ELF-1 (cell line): Measurements from ENCODE around the gene COQ9.
A peak's percentile ranks its signal among the peaks of the same experiment; 100 is the strongest.
"Not testable (repeated sequence)": the region's sequence is repeated elsewhere in the genome, so short reads cannot be mapped to it uniquely, and the experiment has no call there.

Experiments
- DNase-seq: peaks from one replicate; pipeline ENCODE4 v3.0.0-alpha.2; 2016; ENCODE audit warnings: low read depth, low spot score

The COQ9 gene

DNA sequence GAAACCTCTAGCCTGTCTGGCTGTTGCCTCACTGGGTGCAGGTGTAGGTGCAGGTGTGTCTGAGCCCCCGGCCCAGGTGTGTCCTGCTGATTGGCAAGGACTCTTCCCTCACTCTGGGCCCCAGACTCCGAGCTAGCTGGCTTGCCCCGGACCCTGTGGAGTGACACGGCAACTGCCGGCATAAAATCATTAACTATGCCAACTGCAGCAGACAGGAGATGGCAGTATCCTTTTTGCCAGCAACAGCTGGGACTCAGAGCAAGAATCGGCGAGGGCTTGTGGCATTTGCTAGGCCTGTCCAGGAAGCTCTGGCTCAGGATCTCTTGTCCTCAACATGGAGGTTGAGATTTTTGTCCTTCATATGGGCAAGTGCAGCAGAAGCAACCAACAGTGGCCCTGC is 20.9 kb upstream of the COQ9 start:
- DNase-seq: no peak

DNA sequence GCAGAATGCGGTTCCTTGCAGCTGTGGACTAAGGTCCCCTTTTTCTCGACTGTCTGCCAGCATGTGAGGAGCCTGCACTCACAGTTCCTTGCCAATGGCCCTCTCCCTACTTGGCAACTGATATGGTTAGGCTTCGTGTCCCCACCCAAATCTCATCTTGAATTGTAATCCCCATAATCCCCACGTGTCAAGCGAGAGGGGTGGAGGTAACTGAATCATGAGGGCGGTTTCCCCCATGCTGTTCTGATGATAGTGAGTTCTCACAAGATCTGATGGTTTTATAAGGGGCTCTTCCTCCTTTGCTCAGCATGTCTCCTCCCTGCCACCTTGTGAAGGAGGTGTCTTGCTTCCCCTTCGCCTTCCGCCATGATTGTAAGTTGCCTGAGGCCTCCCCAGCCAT is 20.0 kb upstream of the COQ9 start:
- DNase-seq: no peak

DNA sequence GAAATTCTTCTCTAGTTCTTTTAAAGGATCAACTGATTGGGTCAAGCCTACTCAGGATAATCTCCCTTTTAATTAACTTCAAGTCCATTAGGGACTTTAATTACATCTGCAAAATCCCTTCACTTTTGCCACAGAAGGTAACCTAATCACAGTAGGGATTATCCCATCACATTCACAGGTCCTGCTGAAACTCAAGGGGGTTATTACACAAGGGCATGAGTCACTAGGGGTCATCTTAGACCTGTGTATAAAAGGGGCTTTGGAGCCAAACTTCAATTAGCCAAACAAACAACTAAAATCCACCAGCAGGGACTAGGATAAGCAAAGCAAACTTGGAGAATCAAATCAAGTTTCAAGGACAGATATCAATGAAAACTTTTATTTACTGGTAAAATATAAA is 19.5 kb upstream of the COQ9 start:
- no peak for DNase-seq

DNA sequence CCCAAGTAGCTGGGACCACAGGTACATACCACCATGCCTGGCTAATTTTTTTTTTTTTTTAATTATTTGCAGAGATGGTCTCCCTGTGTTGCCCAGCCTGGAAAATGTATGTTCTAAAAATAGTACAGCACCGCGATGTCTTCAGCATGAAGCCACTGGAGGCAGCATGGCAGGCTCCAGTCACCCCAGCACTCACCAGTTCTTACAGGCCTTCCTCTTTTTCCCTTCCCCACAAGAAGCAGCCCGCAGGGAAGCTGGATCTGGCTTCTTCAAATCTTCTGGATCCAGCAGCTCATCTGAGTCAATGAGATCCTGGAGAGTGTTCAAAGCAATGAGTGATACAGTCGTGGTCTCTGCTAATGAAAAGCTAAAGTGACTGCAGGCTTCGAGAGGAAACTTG is 16.3 kb upstream of the COQ9 start:
- no peak for DNase-seq

DNA sequence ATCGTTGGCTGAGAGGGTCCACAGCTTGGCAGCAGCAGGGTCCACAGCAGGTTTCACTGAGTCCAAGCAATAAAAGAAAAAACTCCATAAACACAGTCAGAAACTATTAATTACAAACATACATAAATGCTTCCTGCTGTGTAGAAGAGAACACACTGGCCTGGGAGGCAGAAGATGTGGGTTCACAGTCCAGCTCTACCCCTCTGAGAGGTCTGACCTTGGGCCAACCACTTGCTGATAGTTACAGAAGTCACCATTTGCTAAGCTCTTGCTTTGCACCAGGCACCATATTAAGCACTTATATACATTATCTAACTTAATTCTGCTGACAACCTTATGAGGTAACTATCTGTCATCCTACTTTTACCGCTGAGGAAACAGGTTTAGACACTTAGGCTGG is 14.8 kb upstream of the COQ9 start:
- no peak for DNase-seq

DNA sequence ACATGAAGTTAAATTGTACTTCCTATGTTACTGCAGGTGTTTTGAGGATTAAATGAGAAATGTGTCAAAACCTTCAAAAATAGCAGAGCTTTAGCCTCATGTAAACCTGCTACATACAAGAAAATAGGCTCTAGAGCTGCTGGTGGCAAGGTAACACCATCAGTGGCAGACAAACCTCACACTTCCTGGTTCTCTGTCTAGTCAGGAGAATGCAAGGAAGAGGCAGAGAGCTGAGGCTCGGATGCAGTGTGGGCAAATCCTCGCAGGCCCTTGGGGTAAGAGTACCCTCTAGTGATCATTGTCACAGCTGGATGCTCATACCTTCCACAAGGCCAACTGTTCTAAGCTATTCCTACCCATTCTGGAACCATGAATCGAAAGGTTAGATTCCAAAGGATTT is 14.3 kb upstream of the COQ9 start:
- DNase-seq: no peak

DNA sequence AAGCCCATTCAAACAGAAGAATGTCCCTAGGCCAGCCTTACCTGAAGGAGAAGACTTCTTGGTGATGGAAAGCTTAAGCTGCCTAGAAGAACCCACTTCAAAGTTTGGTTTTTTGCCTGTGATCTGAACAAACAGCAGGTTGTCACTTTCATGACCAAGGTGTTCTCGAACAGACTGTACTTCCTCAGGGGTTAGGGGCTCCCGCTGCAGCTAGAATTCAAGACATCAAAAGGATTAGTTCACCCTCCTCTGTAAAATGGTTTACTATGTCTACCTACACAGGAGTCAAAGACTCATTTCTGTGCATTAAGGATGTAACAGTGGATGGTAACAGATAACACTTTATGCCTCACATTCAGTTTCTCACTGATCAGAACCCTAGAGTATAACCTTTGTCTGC is 13.3 kb upstream of the COQ9 start:
- DNase-seq: no peak

DNA sequence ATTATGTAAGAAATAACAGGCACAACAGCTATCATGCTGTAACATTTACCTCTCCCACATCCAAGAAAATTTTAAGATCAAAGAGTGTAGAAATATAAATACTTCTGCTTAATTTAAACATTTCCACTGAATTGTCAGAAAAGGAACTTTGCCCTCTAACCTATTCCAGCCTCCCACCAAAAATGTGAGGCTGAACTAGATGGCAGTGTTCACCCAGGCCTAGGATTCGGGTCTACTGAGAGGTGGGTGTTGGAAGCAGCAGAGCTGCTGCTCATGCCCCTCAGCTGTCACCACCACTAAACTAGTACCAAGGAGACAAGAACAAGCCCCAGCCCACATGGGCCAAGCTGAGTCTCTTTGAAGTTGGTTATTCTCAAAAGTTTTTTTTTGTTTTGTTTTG is 11.4 kb upstream of the COQ9 start:
- DNase-seq: no peak

DNA sequence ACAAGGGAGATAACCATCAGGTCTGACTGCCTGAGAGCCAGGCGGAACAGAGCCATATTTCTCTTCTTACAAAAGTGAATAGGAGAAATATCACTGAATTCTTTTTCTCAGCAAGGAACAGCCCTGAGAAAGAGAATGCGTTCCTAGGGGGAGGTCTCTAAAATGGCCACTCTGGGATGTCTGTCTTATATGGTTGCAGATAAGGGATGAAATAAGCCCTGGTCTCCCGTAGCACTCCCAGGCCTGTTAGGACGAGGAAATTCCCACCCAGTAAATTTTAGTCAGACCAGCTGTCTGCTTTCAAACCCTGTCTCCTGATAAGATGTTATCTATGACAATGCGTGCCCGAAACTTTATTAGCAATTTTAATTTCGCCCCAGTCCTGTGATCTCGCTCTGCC is 7.3 kb upstream of the COQ9 start:
- not testable (repeated sequence) for DNase-seq

DNA sequence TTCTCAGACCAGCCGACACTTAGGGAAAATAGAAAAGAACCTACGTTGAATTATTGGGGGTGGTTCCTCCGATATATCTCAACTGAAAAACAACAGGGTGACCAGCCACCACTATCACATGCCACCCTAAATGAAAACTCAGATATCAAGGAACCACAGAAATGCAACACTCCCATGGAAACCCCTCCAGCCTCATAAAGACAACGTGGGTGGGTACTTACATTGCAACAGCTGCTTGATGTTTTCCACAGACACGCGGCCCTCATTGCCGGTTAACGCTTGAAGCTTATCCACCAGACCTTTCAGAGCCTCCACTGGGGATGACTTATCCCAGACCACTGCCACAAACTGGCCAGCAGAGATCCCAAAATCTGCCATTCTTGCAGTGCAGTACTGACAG is 6.7 kb upstream of the COQ9 start:
- DNase-seq: not testable (repeated sequence)

DNA sequence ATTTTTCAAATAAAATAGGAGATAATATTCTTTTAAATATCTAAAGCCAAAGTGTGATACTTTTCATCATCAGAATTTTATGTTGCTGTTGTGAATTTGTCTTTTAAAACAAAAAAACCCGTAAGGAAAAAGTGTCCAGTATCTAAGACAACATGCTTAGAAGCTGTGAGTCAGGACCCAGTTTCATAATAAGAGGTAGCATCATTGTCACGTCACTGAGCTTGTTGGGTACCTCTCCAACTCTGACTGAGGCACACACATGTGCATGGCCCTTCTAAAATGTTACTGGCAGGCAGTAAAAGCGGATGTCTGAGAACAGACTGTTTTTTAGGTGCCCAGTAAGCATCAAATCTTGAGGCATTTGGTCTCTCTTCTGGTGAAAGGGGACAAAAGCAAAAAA is 2.6 kb upstream of the COQ9 start:
- no peak for DNase-seq

DNA sequence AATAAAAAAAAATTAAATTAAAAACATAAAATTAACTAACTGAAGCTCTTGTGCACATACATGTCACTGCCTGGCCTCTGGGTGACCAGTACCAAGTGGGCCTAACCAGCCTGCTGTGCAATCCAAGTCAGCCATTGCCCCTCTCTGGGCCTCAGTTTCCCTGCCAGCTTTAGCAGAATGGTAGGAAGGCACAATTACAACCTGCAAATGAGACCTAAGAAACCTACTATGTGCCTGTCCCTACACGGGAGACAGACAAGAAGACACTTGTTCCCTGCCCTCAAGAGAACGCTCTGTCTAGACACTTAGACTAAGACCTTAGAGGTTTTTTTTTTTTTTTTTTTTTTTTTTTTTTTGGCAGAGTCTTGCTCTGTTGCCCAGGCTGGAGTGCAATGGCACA is 1.8 kb upstream of the COQ9 start:
- DNase-seq: no peak

DNA sequence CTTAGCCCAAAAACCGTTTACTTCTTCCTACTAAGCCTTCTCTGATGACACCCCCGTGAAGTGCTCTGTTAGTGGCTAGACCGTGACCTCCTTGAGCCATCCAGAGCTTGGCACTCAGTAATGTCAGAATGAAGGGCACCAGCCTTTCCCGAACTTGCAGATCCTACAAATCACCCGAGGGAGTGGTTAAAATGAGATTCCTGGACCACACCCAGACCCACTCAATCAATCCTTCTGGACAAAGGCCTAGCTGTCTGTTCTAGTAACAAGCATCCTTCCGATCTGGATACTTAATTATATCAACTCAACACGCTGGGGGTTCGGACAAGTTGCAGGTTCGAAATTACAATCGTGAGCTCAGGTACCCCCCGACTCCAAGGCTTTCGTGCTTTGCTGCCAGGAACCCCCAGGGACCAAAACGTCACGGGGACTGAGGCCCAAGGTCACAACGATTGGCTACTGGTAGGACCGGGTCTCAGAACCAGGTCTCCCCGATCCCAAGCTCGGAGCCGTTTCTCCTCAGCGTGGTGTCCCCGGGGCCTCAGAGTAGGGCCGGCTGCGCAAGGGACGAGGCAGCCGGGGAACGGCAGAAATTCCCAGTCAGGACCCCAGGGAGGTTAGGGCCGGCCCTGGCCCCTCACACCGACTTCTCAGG is 621 bp upstream of the COQ9 start:
- peak; percentile 48 for DNase-seq

DNA sequence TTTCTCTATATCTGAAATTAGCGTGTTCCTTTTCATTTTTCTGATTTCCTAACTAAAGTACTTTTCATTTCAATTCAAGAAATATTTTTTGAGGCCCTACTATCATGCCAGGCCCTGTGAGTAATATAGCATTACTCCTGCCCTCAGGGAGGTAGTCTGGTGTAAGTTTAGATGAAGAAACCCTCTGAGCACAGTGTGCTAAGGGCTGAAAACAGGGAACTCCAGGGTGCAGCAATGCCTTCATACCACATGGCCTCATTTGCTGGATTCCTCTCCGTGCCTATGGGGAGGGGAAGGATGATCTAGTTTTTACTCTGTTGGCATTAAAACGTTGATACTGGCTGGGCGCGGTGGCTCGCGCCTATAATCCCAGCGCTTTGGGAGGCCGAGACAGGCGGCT is 4.7 kb downstream of the COQ9 start:
- no peak for DNase-seq

DNA sequence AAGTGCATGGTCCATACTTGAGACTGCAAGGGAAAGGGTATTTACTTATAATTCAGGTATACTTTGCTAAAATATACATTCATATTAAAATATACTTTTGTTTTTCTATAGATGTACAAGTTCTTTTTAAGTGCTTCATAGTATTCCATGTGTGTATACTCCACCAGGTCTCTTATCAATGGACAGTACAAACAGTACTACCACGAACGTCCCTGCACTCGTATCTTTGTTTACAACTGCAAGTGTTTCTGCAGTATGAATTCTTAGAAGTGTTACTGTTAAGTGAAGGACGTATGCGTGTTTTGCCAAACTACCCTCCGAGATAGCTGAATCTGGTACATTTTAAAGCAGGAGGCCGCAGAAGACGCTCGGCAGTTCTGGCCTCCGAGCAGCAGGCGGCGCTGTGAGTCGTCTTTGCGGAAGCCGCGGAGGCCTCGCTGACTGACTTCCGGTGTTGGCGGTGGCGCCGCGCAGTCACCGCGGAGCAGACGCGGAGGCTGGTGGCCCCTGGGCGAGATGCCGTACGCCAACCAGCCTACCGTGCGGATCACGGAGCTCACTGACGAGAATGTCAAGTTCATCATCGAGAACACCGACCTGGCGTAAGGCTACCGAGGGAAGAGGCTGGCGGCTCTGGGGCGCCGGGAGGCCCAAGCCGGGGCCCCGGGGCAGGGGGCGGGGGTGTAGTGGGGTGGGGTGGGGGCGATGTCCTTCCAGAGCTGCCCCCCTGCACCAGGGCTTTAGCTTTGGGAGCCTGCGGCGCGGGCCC is 15.1 kb downstream of the COQ9 start, which contains the start of gene POLR2C:
Gene POLR2C, plus strand, starts transcription at position 471 of the 769 bp plus-strand sequence. Its CDS starts 46 bp downstream, at position 517.
- DNase-seq: peak; percentile 92

DNA sequence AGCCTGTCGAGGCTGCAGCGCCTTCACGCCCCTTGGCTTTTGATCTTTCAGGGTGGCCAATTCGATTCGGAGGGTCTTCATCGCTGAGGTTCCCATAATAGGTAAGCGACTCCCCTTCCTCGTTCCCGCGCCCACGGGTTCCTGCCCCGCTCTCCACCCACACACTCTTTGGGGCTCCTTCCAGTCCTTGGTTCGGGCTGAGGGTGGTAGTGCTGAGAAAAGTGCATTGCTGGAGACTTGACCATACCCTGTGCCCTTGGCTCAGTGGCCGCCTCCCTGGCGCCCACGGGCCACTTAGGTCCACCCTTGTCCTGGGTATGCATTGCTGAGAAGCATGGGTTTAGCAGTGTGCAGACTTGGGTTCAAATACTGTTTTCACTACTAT is 15.7 kb downstream of the COQ9 start:
- no peak for DNase-seq

DNA sequence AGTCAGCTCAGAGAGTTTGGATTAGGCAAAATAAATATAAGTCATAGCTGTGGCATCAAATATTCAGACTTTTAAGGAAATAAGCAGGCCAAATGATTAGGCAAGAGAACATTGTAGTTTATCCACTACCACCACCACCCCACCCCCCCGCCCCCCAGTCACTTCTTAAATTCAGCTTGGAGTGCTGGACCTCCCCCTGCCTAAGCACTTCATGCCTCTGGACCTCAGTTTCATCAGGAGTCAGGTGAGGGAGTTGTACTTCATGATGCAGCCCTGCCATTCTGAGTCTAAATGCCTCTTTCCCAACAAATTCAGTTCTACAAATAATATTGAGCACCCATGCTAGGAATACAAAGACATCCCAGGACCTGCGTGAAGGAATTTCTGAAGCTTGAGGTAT is 17.2 kb downstream of the COQ9 start:
- DNase-seq: no peak

DNA sequence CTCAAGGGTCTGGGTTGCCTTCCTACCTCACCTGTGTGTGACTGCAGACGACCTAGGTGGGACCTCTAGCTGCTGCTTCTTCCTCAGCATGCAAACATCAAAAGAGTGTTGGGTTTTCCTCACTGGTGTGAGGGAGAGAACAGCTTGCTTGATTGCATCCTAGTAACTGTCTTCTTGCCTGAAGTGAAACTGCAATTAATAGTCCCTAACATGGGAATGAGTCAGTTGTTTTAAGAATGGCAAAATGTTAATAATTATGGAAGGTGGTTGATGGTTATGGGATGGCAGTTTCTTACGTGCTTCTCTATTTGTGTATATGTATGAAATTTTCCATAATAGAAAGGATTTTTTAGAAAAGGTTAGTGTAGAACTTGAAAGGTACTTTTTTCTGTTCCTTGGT is 21.1 kb downstream of the COQ9 start:
- no peak for DNase-seq

DNA sequence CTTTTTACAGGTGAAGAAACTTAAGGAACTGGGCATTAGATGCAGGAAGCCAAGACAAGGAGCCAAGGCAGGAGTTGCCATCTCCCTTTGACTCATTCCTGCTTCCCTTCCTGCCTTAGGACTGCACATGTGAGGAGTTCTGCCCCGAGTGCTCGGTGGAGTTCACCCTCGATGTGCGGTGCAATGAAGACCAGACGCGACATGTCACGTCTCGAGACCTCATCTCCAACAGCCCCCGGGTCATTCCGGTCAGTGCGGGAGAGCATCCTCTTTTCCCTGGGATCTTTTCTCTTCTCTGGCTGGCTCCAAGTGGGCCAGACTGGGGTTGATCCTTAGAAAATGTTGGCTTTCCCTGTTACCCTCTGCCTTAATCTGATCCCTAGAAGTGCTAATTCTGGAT is 21.8 kb downstream of the COQ9 start:
- no peak for DNase-seq

DNA sequence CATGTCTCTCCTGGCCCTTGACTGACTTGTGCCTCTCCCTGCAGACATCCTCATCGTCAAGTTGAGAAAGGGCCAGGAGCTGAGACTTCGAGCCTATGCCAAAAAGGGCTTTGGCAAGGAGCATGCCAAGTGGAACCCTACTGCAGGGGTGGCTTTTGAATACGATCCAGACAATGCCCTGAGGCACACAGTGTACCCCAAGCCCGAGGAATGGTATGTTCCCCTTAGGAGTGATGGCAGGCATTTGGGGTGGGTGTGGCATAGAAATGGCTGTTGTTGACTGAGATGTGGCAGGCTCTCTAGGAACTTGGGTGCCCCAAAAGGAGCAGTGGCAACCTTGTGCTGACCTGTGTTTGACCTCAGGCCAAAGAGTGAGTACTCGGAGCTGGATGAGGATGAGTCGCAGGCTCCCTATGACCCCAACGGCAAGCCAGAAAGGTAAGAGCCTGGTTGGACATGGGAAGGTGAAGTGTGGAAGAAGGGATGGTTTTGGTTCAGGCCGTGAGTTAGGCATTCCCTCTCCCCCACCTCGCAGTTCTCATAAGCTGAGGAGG is 22.7 kb downstream of the COQ9 start:
- DNase-seq: no peak

DNA sequence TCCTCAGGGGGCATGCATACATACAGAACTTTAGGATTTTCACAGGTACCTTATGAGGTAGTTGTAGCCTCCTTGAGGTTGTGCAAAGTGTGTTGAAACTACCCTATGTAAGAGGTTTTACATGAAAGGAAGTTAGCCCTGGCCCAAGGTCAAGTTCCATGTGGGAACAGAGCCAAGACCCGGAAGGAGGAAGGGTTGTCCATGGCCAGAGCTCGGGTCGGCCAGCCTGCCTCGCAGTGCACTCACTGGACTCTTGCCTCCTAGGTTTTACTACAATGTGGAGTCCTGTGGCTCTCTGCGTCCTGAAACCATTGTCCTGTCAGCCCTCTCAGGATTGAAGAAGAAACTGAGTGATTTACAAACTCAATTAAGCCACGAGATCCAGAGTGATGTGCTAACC is 23.4 kb downstream of the COQ9 start:
- DNase-seq: no peak

DNA sequence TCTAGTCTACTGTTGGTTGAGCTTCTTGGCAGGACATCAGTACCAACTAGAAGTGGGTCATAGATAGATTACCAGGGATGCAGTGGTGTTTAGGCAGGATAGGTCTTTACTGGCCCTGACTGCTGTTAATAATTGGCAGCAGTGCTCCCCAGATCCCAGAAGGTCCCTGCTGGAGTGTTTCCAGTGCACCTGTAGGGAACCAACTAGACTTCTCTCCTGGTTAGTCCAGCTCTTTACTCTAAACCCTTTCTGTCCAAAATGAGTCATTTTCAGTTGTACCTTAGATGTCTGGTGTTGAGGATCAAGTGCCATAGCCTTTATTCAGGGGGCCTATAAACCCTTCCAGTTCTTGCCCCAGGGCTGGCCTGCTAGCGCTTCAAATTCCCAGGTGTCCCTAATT is 23.9 kb downstream of the COQ9 start:
- DNase-seq: no peak
